Activated naive CD4-positive, alpha-beta T cell (primary cell): ENCODE measurements around the gene KIAA0930.

ENCODE experiments used
- DNase-seq, 4 experiments: peaks; one replicate each; lab custom pipeline; 2025; lab: John Stamatoyannopoulos, UW

The KIAA0930 gene

DNA sequence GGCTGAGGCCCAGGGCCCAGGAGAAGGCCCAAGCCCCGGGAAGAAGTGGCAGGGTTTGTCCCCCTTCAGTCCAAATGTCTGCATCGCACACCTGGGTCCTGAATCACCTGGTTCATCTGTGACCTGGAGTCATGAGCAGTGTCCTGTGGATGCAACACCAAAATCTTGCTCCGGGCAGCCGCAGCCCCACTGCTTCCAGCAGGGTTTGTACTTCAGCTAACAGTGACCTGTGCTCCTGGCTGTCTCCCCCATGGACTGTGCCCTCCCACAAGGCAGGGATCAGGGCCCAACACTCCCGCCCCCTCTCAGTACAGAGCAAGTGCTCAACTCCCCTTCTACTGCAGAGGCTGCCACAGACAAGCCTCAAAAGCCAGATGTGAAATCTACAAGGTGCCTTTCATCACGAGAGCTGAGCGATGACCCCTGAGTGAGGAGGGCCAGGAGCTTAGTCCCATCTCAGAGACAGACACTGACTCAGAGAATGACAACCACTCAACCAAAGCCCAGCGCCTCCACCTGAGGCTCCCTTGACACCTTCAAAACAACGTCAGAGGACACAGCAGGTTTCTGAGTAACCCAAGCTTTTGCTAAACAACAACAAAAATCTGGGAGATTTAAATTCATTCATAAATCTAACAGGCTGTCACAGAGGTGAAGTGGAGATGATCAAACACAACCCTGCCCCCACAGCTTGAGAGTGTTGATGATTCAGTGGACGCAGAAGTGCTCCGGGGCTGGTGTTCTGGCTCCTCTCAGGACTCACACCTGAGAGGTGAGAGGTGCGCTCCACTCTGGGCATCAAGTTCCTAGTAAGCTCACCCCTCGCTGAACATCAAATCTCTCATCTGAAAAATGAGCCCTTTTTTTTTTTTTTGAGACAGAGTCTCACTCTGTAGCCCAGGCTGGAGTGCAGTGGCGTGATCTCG lies 3.4 kb downstream of the KIAA0930 start:
- DNase-seq, result no peak

DNA sequence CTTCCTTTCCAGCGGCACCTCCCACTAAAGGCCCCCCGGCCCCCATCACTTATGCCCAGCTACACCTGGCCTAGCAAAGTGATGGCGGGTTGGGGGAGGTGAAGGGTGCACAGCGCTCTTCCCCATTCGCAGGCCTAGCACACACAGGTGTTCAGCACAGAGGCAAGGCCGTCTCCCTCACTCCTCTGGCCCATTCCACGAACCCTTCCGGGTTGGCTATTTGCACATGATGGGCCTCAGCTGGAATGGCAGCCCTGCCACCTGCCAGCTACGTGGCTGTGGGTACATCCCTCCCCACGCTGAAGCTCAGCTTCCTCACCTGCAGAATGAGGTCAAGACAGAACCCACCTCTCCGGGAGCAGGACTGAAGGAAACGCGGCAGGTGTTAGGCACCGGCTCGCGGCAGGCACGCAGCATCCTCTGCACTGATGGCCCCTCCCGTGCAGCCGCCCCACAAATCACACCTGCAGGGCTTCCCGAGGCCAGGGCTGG lies 4.8 kb downstream of the KIAA0930 start:
- DNase-seq, result no peak

DNA sequence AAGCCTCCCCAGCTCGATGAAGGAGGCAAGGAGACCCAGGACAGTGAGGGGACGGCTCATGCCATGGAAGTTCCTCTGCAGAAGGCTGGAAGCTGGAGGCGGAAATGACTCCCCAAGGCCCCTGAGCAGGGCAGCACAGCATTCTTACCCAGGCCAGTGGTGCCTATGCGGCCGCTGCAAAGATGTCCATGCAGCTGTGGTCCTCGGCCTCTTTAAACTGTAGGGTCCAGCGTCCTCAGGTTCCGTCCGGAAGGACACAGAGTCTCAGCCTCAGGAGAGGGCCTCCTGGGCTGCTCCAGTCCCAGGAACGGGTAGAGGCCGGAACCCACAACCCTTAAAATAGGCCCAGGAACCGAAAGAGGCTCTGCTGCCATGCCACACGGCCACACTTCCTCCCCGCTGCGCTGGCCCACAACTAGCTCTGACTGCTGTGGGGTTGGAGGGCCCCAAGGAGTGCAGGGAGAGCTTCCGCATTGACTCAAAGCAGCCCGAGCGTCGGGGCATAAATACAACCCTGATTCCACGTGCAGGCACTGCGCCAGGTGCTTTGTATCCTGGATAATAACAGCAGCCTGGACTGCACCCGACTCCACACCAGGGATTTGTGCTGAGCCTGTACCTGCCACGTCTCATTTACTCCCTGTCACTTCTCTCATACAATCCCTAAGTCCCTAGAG lies 5.5 kb downstream of the KIAA0930 start:
- DNase-seq, result no peak

DNA sequence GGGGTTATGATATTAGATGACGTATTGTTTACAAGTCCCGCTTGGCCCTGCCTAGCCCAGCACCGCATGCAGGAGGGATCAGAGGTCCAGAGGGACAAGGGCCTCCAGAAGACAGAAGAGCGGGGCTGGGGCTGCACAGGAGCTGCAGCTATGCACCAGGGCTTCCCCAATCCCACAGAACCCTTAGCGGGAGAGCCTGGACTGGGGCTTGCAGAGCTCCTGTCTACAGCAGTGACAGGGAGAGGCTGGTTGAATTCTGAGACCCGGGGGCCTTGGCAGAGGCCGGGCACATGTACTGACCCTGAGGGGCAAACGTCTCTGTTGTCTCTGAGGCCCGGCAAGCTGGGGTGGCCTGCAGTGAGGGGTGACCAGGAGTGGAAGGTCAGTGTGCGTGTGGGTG lies 6.9 kb downstream of the KIAA0930 start:
- no peak for DNase-seq

DNA sequence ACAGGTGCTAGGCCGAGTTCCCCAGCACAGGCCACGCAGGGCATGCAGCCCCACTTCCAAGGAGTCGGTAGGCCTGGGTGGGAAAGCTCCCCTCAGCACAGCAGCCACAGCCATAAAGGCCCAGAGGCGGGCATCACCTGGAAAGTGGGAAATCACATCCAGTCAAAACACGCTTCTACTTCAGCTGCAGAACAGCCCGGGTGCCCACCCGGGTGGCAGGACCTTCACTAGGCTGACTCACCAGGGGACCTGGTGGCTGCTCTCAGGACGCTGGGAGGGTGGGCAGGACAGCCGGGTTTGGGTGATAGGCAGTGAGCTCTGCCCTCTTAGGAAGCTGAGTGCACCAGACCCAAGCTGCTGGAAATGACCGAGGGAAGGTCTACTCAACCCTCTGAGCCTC lies 7.3 kb downstream of the KIAA0930 start:
- no peak for DNase-seq

DNA sequence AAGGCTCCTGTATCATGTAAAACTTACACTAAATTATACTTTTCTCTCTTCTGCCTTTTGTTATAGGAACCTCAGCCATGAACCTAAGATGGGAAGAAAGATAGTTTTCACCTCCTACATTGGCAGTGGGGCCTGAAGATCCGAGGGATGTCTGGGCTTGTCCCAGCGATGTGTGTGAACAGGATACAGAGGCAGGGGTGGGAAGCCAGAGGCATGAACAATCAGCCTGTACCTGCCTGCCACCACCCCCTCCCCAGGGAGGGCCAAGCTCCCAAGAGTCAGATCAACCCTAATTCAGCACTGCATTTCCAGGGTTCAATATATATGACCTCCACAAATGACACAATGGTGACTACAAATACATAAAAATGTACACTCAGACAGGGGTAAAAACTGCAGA lies 9.4 kb downstream of the KIAA0930 start:
- no peak for DNase-seq

DNA sequence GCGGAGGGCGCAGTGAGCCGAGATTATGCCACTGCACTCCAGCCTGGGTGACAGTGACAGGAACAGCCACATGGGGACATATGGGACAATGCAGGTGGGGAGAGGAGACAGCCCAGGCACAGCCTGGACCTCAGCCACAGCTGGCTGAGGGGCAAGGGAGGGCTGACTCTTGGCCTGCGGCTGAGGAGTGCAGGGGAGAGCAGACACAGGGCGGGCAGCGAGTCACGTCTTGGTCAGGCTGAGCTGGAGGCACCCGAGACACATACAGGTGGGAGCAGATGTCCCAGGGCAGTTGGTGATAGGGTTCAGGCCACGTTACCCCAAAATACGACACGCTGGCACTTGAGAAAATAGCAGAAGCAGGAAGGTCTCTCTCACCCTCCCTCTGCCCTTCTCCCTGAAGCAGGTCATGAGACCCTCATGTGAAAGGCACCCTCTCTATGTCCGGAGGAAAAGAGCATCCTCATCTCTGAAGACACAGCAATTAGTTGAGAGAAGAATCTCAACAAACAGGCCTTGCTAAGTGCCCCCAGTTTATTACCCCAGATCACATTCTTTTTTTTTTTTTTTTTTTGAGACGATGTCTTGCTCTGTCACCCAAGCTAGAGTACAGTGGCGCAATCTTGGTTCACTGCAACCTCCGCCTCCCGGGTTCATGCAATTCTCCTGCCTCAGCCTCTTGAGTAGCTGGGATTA lies 10.5 kb downstream of the KIAA0930 start:
- no peak for DNase-seq

DNA sequence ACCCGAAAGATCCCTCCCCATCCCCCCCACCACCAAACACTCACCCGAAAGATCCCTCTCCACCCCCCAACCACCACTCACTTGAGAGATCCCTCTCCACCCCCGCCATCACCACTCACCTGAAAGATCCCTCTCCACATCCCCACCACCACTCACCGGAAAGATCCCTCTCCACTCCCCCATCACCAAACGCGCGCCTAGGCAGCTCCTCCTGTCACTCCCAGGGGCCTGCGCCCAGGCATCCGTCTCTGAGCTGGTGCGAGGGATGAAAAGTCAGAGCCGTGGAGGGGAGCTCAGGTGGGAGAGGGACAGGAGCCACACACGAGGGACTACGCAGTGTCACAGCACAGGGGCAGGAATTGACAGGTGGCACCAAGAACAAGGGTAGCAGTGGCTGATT lies 11.5 kb downstream of the KIAA0930 start:
- DNase-seq, result no peak

DNA sequence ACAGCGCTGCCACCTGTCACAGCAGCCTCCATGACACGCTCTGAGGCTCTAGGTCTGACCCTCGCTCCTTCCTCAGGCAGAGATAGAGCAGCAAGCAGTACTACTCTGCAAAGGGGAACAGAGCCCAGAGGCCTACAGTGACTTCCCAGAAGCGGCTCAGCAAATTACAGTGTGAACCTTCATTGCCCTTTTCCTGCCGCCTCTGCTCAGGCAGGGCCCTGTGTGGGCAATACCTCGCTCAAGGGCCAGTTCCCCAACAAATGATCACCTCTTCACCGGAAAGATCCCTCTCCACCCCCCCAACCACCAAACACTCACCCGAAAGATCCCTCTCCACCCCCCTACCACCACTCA lies 12.3 kb downstream of the KIAA0930 start:
- no peak for DNase-seq

DNA sequence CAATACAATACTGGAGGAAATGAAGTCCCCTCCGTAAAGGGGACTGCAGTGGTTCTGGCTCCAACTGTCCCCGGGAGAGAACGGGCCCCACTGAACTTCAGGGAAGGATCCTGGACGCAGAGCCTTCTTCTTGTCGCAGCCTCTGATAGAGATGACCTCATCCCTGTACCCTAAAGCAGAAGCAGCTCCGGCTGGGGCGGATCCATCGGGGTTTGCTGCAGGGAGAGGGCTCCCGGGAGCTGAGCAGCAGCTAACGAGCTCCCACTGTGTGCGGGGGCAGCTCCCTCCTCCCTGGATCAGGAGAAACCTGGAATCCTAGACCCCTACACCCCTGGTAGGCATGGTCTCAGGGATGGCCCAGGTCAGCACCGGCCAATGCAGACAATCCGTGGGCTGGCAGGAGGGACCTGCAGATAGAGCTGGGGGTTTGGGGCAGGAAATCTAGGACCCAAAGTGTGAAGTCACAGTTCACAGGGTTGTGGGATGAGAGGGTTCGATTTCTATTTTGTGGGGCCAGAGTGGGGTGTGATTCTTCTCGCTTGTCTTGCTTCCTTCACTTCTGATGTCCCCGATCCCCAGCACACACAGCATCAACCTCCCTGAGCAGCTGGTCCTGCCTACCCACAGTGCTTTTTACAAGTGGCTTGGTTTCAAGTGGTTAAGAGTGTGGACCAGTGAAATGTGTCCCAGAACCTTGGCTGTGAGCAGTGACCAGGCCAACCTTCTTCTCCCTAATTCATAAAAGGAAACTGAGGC lies 12.9 kb downstream of the KIAA0930 start:
- DNase-seq, result no peak

DNA sequence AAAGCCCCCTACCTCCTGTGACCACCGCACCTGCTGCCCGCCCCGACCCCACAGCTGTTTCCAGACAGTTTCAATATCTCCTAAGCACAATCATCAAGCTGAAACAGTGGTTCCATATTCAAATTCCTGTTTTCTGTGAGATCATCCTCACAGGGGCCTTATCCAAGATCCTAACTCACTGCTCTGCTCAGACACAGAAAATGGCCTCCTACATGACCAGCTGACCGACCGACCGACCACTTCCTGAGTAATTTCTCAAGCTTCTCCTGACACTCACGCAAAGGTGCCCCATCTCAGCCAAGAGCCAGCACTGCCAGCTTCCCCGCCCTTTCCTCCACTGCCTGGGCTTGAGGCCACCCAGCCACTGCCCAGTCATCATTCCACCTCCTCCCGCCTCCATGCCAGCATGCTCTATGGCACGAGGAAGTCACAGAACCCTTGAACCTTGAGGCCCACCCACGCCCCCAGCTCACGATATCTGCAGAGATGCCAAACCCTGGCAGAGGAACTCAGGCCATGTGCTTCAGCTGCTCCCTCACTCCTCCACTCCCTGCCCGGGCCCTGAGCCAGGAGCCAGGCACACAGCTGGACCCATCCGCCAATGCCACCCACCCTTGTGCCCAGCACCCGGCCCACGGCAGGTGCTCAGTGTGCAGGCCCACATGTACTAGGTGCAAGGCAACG lies 14.0 kb downstream of the KIAA0930 start:
- no peak for DNase-seq

DNA sequence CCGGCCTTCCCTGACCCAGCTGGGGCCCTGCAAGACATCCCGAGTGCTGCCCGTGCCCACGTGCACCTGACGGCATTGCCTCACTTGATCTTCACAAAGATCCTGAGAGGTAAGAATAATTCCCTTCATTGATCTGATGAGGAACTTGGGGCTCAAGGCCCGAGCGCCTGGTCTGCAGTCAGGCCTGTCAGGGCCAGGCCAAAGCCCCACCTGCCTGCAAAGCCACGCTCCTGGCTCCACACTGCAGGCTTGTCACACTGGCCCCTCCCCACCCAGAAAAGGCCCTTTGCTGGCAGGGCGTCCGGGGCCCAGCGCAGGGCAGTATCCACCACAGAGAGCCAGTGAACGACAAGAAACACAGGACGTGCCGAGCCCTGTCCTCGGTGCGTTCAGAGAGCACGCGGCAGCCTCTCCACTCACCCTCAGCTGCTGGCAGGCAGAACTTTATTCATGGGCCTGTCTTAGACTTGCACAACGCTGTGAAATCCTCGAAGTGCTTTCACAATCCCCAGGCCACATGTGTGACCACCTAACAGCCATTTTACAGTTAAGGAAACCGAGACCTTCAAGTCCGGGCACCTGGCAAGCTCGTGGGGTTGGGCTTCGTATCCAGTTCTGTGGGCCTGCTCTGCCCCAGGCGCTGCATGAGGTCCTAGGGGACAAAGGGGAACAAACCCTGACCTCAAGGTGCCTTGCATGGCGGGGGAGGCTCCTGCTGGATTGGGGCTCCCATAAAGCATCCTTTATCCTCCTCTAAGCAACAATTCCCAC lies 14.8 kb downstream of the KIAA0930 start:
- no peak for DNase-seq

DNA sequence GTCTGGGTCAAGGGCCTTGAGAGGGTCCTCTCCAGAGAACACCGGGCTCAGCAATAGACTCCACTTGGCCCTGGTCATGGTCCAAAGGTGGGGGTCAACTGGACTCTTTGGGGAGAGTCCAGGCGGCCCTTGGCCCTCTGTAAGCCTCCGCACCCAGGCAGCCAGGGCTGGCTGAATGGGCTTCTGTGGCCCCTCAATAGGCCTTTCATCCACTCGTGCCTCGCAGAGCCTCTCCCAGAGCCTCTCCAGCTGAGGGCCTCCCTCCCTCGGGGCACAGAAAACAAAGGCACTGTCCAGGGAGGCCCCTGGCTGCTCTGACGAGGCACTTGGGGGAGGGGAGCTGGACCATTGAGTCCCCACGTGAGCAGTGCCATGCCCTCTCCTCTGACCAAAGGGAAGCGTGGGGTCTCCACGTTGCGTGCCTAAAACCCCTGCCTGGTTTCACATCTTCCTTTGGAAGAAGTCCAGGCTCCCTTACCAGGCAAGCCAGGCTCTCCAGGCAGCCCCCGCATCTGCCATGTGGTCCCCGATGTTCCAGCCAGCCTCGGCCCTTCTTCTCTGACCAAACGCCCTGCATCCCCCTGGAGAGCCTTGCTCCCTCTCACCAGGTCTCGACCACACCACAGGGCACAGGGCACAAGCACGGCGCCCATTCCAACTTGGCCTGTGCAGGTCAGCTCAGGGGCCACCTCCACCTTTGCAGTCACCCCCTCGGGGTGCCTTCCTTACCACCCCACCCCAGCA lies 15.5 kb downstream of the KIAA0930 start:
- no peak for DNase-seq

DNA sequence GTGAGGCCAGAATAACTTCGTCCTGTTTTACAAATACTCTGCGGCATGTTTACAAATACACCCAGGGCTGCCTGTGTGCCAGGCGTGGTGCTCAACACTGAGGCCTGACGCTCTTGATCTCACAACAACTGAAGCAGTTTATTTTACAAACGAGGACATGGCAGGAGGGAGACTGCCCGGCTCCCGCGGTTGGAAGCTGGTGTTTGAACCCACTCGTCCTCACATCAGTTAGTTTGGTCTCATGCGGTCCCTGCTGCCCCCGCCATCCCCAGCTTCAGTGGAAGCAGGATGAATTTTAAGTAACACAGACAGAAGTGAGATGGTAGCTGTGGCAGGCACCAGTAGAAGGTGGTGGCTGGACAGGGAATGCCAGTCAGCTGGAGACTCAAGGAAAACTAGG lies 16.4 kb downstream of the KIAA0930 start:
- no peak for DNase-seq

DNA sequence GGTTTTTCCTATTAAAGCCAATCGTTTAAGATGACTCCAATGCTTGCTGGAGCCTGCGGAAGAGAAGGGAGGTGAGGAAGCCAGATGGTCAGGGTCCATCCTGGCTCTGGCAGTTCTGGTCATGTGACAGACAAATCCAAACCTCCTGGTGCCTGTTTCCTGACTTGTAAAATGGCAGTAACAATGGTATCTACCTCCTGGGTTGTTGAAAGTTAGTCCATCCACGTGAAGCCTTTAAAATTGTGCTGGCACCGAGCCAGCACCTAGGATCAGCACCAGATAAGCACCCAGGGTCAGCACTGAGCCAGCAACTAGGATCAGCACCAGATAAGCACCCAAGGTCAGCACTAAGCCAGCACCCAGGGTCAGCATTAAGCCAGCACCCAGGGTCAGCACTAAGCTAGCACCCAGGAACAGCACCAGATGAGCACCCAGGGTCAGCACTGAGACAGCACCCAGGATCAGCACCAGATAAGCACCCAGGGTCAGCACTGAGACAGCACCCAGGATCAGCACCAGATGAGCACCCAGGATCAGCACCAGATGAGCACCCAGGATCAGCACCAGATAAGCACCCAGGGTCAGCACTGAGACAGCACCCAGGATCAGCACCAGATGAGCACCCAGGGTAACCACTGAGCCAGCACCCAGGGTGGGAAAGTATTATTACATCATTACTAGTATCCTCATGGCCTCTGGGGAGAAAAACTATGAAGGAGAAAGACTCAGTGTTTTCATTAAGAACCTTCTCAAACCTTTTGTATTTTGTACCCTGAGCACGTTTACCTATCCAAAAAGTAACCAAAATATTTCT lies 17.2 kb downstream of the KIAA0930 start:
- DNase-seq, result no peak

DNA sequence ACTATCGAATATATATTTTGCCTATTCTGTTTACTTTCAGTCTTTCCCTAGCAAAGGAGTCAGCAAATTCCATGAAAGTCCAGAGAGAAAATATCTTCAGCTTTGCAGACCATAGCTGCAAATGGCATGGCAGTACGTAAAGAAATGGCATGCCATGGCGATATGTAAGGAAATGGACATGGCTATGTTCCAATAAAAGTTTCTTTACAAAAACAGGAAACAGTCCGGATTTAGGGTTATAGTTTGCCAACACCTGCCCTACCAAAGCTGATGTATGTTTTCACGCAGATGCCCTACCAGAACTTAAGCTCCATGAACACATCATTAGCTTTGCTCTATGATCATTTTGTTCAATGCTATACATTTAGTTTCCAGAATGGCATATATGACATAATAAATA lies 19.5 kb downstream of the KIAA0930 start:
- DNase-seq, result no peak

DNA sequence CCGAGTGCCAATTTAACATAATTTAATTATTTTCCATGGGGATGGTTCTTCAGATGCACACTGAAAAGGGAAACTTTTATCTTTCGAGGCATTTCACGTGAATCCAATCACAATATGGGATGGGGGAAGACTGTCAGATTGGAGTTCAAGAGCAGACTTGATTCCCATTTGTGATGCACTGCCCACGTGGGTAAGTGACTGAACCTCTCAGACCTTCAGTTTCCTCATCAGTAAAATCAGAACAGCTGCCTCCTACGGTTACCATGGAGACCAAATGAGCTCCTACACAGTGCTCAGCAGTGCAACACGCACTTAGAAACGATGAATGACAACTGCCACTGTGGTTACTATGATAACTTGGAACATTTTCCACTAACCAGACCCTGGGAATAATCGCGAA lies 21.7 kb downstream of the KIAA0930 start:
- no peak for DNase-seq

DNA sequence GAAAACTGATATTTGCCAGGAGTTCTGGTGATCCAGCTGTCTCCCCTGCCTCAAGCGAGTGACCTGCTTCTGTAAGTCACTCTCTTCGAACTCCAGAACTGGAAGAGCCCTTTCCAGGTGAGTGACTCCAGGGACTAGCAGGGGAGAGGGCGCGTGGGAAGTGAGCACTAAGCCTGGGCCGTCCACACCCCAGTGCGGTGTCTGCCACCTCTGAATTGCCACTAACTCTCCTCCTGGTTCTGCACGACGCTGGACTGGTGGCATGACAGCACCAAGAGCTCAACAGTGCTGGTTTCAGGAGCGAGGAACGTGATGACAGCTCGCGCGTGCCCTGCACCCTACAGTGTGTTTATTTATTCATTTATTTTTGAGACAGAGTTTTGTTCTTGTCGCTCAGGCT lies 22.9 kb downstream of the KIAA0930 start:
- no peak for DNase-seq

DNA sequence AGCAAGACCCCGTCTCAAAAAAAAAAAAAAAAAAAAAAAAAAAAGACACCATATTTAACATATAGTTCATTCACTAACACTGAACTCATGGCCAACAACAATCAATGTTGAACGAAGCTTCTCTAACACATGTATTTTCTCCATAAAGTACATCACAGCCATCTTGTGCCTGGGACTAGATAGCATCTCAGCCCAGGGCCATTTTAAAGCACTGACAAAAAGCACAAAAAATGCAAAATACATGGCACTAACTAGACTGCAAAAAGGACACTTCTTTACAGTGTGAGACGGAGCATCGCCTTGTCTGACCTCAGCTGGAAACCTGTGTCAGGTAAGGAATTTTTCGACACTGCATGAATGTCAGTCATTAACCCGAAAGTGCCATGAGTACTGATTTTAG lies 23.3 kb downstream of the KIAA0930 start:
- DNase-seq, result no peak
